ENCODE data around the gene LPAR5.

DNA sequence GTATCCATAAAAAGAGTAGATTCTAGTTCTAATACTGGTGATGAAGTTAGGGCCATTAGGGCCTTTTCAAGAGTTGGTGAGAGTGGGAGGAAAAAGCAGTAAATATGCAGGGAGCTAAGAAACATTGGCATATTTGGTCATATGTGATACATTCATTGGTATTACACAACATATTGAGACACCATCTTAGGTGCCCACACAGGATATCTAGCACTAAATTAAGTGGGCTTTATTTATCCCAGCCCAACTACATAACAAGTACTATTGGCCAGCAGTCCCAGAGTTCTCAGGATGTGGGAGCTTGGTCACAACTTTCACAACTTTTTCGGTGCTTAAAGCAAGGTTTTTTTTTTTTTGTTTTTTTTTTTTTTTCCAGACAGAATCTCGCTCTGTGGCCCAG is 29.1 kb upstream of the LPAR5 start:
- TF ChIP-seq, protein P1, sequence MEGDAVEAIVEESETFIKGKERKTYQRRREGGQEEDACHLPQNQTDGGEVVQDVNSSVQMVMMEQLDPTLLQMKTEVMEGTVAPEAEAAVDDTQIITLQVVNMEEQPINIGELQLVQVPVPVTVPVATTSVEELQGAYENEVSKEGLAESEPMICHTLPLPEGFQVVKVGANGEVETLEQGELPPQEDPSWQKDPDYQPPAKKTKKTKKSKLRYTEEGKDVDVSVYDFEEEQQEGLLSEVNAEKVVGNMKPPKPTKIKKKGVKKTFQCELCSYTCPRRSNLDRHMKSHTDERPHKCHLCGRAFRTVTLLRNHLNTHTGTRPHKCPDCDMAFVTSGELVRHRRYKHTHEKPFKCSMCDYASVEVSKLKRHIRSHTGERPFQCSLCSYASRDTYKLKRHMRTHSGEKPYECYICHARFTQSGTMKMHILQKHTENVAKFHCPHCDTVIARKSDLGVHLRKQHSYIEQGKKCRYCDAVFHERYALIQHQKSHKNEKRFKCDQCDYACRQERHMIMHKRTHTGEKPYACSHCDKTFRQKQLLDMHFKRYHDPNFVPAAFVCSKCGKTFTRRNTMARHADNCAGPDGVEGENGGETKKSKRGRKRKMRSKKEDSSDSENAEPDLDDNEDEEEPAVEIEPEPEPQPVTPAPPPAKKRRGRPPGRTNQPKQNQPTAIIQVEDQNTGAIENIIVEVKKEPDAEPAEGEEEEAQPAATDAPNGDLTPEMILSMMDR (tag by site-specific recombination; IDR thresholded peaks at IDR 0.05): no peak
- no peak for TF ChIP-seq ZFP41 (tag by site-specific recombination; IDR thresholded peaks at IDR 0.05; ENCODE audit: borderline replicate concordance)
